Mucosa of descending colon (tissue), 3 donors: Measurements from ENCODE around the gene PIWIL1. TPM values are rescaled to one million over a fixed set of nuclear protein-coding genes. Genes with fewer than 3 reads are reported as not detected.
A peak's percentile ranks its signal among the peaks of the same experiment; 100 is the strongest.

Source experiments
- ATAC-seq: fragments of 200-7000 bp; cut with Tn5 transposase; one replicate; pipeline ENCODE4 v1.9.1; 2020; ENCODE audit warnings: mild to moderate bottlenecking, moderate library complexity
- DNase-seq, 3 donors: peaks; one replicate each; pipeline ENCODE4 v3.0.0-alpha.2; 2020
- H3K36me3 ChIP-seq: fragments of 200-600 bp; one replicate; pipeline ENCODE4 v1.8.0; 2021; ENCODE audit warnings: low read depth, mild to moderate bottlenecking
- H3K4me1 ChIP-seq: fragments of 200-600 bp; one replicate; pipeline ENCODE4 v1.8.0; 2021; ENCODE audit warnings: low read depth, mild to moderate bottlenecking
- H3K4me3 ChIP-seq: fragments of 200-600 bp; one replicate; pipeline ENCODE4 v1.8.0; 2021; ENCODE audit warnings: mild to moderate bottlenecking
- H3K9me3 ChIP-seq: fragments of 200-600 bp; one replicate; pipeline ENCODE4 v1.8.0; 2021; ENCODE audit warnings: mild to moderate bottlenecking
- intact Hi-C, 2 donors: fragments of 100-400 bp; cut with DNase I in 1 of 2; cut with micrococcal nuclease in 1 of 2; formaldehyde crosslinking; loops; one replicate each; pipeline versions ENCODE4 v1.11.0 to v1.11.1; 2022; cut with DNase I, micrococcal nuclease
- total RNA-seq, 3 donors: library from RNA; stranded (reverse); fragmentation: NEBNext Ultra II Directional in 2 of 3; extraction: Animal tissue kit (Norgen Biotek cat#: 25700) in 2 of 3; gene quantifications; one replicate each; pipeline versions ENCODE4 v1.2.1 to v1.2.4, GENCODE V29; 2021 to 2023
- TF ChIP-seq, protein P1 (sequence below): fragments of 200-600 bp; IDR thresholded peaks from one replicate; pipeline ENCODE4 v1.8.0; 2022; ENCODE audit warnings: antibody characterized with exemption, mild to moderate bottlenecking
- donor health status: DM: no; HTN: no; CAD: no; lungs with moderate emphysema.
- donor health status: DM: no; HTN: no; CAD: no.
- donor health status: DM: no; HTN: yes; CAD: no.

The PIWIL1 gene
- total RNA-seq, 3 donors from 2014 or later = 0.23 TPM; not detected in 2

GRCh38 chr12:130401703-130402102 lies 64.0 kb downstream of the PIWIL1 start:
- no peaks in the 10 kb centered on the region for H3K36me3 ChIP-seq
- ATAC-seq (peak; percentile 46), DNase-seq (no peak)
- intact Hi-C loops = no loop called here
- no peaks in the 10 kb centered on the region for H3K9me3 ChIP-seq
- H3K4me3 ChIP-seq = no peak overlapping the region
- H3K4me1 ChIP-seq = no peaks in the 10 kb centered on the region
- TF ChIP-seq, protein P1, sequence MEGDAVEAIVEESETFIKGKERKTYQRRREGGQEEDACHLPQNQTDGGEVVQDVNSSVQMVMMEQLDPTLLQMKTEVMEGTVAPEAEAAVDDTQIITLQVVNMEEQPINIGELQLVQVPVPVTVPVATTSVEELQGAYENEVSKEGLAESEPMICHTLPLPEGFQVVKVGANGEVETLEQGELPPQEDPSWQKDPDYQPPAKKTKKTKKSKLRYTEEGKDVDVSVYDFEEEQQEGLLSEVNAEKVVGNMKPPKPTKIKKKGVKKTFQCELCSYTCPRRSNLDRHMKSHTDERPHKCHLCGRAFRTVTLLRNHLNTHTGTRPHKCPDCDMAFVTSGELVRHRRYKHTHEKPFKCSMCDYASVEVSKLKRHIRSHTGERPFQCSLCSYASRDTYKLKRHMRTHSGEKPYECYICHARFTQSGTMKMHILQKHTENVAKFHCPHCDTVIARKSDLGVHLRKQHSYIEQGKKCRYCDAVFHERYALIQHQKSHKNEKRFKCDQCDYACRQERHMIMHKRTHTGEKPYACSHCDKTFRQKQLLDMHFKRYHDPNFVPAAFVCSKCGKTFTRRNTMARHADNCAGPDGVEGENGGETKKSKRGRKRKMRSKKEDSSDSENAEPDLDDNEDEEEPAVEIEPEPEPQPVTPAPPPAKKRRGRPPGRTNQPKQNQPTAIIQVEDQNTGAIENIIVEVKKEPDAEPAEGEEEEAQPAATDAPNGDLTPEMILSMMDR = no peak

DNA sequence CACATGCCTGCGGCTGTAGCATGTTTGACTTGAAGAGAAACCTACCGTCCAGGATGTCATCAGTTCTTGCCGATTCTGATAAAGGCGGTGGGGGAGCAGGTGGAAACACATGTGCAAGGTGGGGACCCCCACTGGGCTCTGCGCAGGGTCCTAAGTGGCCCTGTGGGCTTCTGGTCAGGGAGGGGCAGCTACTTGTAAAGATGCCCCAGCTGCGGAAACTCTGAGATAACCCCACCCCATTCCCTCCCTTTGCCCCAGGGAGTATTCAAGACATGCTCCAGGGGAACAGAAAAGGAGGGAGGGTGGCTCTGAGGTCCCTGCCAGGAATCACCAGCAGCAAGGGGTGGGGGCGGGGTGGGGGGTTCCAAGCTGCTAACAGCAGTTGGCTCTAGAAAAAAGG lies 67.6 kb downstream of the PIWIL1 start:
- H3K4me1 ChIP-seq = no peaks in the 10 kb centered on the region
- TF ChIP-seq, protein P1 = no peak
- H3K4me3 ChIP-seq = no peak overlapping the region
- H3K9me3 ChIP-seq = no peaks in the 10 kb centered on the region
- no peak for ATAC-seq
- intact Hi-C loops = no loop called here
- H3K36me3 ChIP-seq = no peaks in the 10 kb centered on the region
- DNase-seq = no peak

DNA sequence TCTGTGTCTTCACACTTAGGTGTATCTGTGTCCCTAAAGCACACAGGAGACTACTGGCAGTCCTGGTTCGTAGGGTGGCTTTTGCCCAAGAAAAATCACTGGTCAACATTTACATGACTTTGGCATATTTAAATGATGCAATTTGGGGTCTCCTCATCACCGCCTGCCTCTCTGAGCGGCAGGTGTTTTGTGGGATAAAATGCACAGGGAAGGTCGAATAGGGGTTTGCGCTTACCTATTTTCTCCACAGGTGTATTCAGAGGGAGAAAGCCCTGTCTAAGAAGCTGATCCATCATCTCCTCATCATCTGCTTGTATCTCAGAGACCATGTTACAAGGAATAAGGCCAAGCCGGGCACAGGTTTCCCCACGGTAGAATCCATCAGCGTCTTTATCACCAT lies 74.7 kb downstream of the PIWIL1 start:
- Histone ChIP-seq H3K9me3 (no peaks in the 10 kb centered on the region), H3K36me3 (no peaks in the 10 kb centered on the region), H3K4me3 (no peak overlapping the region), H3K4me1 (no peaks in the 10 kb centered on the region)
- intact Hi-C loops = no loop called here
- TF ChIP-seq, protein P1 = no peak
- DNase-seq = no peak
- no peak for ATAC-seq

DNA sequence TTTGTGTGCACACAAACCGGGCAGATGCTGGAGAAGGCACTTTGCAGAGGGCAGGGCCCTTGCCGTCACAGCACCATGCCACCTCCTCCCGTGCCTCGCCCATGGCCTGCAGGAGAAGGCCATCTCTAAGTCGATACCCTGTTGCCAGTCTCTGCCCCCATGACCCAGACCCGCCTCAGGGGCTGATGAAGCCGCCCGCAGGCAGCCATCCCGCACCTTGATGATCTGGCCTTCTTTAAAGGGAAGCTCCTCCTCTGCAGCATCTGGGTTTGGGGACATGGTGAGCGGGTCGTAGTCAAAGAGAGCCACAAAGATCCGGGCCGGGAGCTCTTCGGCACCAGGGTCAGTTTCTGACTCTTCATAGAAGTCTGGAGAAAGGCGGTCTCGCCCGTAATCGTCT lies 76.2 kb downstream of the PIWIL1 start:
- no peaks in the 10 kb centered on the region for H3K4me1 ChIP-seq
- TF ChIP-seq, protein P1 = no peak
- ATAC-seq (no peak), DNase-seq (no peak)
- H3K4me3 ChIP-seq = no peak overlapping the region
- no peaks in the 10 kb centered on the region for H3K36me3 ChIP-seq
- intact Hi-C loops = no loop called here
- H3K9me3 ChIP-seq = no peaks in the 10 kb centered on the region

- TF ChIP-seq, protein P1 = no peak
- no peaks in the 10 kb centered on the region for H3K4me1 ChIP-seq
- DNase-seq (no peak), ATAC-seq (no peak)
- no peaks in the 10 kb centered on the region for H3K9me3 ChIP-seq
- no peak overlapping the region for H3K4me3 ChIP-seq
- intact Hi-C loops = no loop called here
- no peaks in the 10 kb centered on the region for H3K36me3 ChIP-seq
Measured at GRCh38 chr12:130414381-130414780, 76.7 kb downstream of the PIWIL1 start.

- TF ChIP-seq, protein P1 = no peak
- no peak for DNase-seq
- intact Hi-C loops = no loop called here
- Histone ChIP-seq H3K9me3 (no peaks in the 10 kb centered on the region), H3K4me1 (no peaks in the 10 kb centered on the region), H3K36me3 (no peaks in the 10 kb centered on the region), H3K4me3 (no peak overlapping the region)
- ATAC-seq = no peak
Measured at GRCh38 chr12:130418251-130418650, 80.6 kb downstream of the PIWIL1 start.
